ENCODE data around the gene XNDC1N.

- TF ChIP-seq CTCF (IDR thresholded peaks at IDR 0.05; ENCODE audit: low read length) (no peak), EZH2 (optimal IDR thresholded peaks at IDR 0.05; ENCODE audit: low read depth, low read length) (no peak)
Observed at GRCh38 chr11:71930556-71931244, 2.3 kb upstream of the XNDC1N start.
